Mesothelial cell of epicardium (in vitro differentiated cells): ENCODE results near the gene PNKD. TPM values are rescaled to one million over a fixed set of nuclear protein-coding genes. Genes with fewer than 3 reads are reported as not detected.

Source experiments
- DNase-seq, 2 experiments: peaks; one replicate each; pipeline ENCODE4 v3.0.0; 2021; ENCODE audit warnings: low spot score in 2 of 2; ENCODE audit not compliant: unreplicated experiment in 2 of 2
- H3K27ac Mint-ChIP-seq: 2 replicates; pipeline ENCODE4 v1.8.0; 2021; ENCODE audit warnings: mixed read lengths
- H3K27me3 Mint-ChIP-seq: 2 replicates; pipeline ENCODE4 v1.8.0; 2021; ENCODE audit warnings: low read depth, mixed read lengths
- H3K36me3 Mint-ChIP-seq: 2 replicates; pipeline ENCODE4 v1.8.0; 2021; ENCODE audit warnings: mixed read lengths
- H3K4me1 Mint-ChIP-seq: 2 replicates; pipeline ENCODE4 v1.8.0; 2021; ENCODE audit warnings: mixed read lengths
- H3K4me3 Mint-ChIP-seq: 2 replicates; pipeline ENCODE4 v1.8.0; 2021; ENCODE audit warnings: mild to moderate bottlenecking, moderate library complexity, mixed read lengths
- H3K9me3 Mint-ChIP-seq: 2 replicates; pipeline ENCODE4 v1.8.0; 2021; ENCODE audit warnings: mixed read lengths
- total RNA-seq: library from RNA; stranded (reverse); gene quantifications from 3 replicates; pipeline ENCODE4 v1.2.1, GENCODE V29; 2021
- TF ChIP-seq, protein P1 (sequence below): fragments of 200-600 bp; sonication (generic); IDR thresholded peaks from one replicate; pipeline ENCODE4 v1.5.0; 2021; ENCODE audit warnings: antibody characterized with exemption; ENCODE audit not compliant: unreplicated experiment

PNKD gene
- total RNA-seq, 1 donor from 2014 or later, result 63.2 TPM

DNA sequence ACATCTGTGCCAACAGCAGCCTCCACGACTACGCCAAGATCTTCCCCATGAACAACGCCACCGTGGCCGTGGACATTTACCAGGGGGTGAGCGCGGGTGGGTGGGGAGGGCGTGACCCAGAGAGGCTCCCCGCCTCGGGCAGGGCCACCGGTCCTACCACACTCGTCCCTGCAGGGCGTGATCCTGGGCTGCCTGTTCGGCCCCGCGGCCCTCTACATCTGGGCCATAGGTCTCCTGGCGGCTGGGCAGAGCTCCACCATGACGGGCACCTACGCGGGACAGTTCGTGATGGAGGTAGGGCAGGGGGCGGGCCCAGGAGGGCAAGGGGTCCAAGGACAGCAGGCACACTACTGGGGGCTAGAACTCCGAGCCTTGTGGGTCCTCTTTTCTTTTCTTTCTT is 120.9 kb downstream of the PNKD start:
- Mint-ChIP-seq H3K27ac (no peak overlapping the region), H3K36me3 (no peaks in the 10 kb centered on the region), H3K4me1 (peaks cover 11% of the 10 kb centered on the region), H3K4me3 (no peak overlapping the region), H3K27me3 (peaks cover 5% of the 10 kb centered on the region), H3K9me3 (no peaks in the 10 kb centered on the region)
- TF ChIP-seq, protein P1, sequence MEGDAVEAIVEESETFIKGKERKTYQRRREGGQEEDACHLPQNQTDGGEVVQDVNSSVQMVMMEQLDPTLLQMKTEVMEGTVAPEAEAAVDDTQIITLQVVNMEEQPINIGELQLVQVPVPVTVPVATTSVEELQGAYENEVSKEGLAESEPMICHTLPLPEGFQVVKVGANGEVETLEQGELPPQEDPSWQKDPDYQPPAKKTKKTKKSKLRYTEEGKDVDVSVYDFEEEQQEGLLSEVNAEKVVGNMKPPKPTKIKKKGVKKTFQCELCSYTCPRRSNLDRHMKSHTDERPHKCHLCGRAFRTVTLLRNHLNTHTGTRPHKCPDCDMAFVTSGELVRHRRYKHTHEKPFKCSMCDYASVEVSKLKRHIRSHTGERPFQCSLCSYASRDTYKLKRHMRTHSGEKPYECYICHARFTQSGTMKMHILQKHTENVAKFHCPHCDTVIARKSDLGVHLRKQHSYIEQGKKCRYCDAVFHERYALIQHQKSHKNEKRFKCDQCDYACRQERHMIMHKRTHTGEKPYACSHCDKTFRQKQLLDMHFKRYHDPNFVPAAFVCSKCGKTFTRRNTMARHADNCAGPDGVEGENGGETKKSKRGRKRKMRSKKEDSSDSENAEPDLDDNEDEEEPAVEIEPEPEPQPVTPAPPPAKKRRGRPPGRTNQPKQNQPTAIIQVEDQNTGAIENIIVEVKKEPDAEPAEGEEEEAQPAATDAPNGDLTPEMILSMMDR, result no peak
- DNase-seq, result no peak

DNA sequence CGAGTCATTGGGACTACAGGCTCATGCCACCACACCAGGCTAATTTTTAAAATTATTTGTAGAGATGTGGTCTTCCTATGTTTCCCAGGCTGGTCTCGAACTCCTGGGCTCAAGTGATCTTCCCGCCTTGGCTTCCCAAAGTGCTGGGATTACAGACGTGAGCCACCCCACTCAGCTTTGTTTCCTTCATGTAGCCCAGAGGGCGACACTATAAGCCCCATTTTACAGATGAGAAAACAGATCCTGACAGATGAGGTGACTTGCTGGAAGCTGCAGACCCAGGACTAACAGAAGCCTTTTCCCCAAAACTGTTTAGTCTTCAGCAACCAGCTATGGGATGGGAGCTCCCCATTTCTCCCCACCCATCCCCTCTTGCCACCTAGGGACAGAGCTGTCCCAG is 122.1 kb downstream of the PNKD start:
- Mint-ChIP-seq H3K4me3 (no peak overlapping the region), H3K36me3 (no peaks in the 10 kb centered on the region), H3K27ac (no peak overlapping the region), H3K9me3 (no peaks in the 10 kb centered on the region), H3K4me1 (peaks cover 15% of the 10 kb centered on the region), H3K27me3 (no peaks in the 10 kb centered on the region)
- TF ChIP-seq, protein P1, result no peak
- no peak for DNase-seq

GRCh38 chr2:218392891-218393462 is 122.7 kb downstream of the PNKD start:
- Mint-ChIP-seq H3K36me3 (no peaks in the 10 kb centered on the region), H3K27me3 (no peaks in the 10 kb centered on the region), H3K4me1 (peaks cover 19% of the 10 kb centered on the region), H3K27ac (no peak overlapping the region), H3K4me3 (no peak overlapping the region), H3K9me3 (no peaks in the 10 kb centered on the region)
- DNase-seq, result no peak
- TF ChIP-seq, protein P1, result no peak

GRCh38 chr2:218393750-218394290 is 123.5 kb downstream of the PNKD start:
- TF ChIP-seq, protein P1, result no peak
- Mint-ChIP-seq H3K27ac (no peak overlapping the region), H3K4me3 (no peak overlapping the region), H3K27me3 (no peaks in the 10 kb centered on the region), H3K9me3 (no peaks in the 10 kb centered on the region), H3K4me1 (peaks cover 20% of the 10 kb centered on the region), H3K36me3 (no peaks in the 10 kb centered on the region)
- DNase-seq, result no peak

DNA sequence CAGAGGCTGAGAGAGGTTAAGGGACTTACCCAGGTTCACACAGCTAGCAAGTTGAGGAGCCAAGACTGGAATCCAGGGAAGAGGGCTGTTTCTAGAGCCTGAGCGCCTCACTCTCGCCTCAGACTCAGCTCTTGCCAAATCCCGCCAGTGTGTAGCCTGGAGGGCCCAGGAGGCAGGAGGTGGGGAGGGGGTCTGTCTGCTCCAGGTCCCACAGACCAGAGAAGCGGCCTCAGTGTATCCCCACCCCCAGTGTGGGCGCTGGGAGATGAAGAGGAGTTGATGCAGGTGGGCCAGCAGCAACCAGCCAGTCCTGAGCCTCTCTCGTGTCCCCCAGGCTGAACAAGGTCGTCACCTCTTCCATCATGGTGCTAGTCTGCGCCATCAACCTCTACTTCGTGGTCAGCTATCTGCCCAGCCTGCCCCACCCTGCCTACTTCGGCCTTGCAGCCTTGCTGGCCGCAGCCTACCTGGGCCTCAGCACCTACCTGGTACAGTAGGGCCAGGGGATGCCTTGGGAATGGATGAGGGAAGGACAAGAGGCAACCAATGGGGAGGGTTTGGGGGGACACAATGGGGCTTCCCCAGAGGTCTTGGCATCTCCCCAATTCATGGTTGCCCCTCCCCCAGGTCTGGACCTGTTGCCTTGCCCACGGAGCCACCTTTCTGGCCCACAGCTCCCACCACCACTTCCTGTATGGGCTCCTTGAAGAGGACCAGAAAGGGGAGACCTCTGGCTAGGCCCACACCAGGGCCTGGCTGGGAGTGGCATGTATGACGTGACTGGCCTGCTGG is 124.2 kb downstream of the PNKD start:
- no peaks in the 10 kb centered on the region for H3K9me3 Mint-ChIP-seq
- TF ChIP-seq, protein P1, result no peak
- H3K4me1 Mint-ChIP-seq, result peaks cover 20% of the 10 kb centered on the region
- H3K4me3 Mint-ChIP-seq, result no peak overlapping the region
- no peaks in the 10 kb centered on the region for H3K27me3 Mint-ChIP-seq
- DNase-seq, result no peak
- H3K27ac Mint-ChIP-seq, result no peak overlapping the region
- no peaks in the 10 kb centered on the region for H3K36me3 Mint-ChIP-seq
